ENCODE results near the gene TRPM6. TPM values are rescaled to one million over a fixed set of nuclear protein-coding genes. Genes with fewer than 3 reads are reported as not detected.
A peak's percentile ranks its signal among the peaks of the same experiment; 100 is the strongest.

The TRPM6 gene
- total and polyA plus RNA-seq, 8 donors = under 0.01 to 18.8 (median 2.3) TPM; not detected in 2

DNA sequence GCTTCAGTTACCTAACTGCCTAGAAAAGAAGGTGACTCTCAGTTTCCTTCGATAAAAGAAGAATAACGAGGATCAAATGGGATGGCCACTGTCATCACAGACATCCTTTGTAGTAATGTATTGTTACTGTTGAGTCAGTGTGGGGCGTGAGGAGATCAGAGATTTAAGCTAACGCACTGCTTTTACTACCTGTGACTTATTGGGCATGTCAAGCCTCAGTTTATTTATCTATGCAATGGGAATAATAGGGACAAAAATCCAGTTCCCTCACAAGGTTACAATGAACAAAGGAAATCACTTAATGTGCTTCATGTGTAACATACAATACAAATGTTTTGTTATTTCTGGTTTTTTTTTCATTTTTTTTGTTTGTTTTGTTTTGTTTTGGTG, 255 bp upstream of the TRPM6 start:
- H3K27me3 ChIP-seq = no peaks in the 10 kb centered on the region
- no peaks in the 10 kb centered on the region for H3K36me3 ChIP-seq
- peaks cover 5 to 20% (median 15%) of the 10 kb centered on the region in 4 donors for H3K4me1 ChIP-seq
- WGBS, 5 donors = 65 to 84% (median 72%) methylated on average over 4 of the region's 4 CpGs
- no peak for DNase-seq
- TF ChIP-seq POLR2AphosphoS5 (IDR thresholded peaks at IDR 0.05) = no peak
- TF ChIP-seq EP300 (IDR thresholded peaks at IDR 0.05) = no peak
- no peak for TF ChIP-seq POLR2A (IDR thresholded peaks at IDR 0.05)
- no peak for TF ChIP-seq CTCF (IDR thresholded peaks at IDR 0.05)
- H3K4me3 ChIP-seq = peak overlapping the region in 3 of 4 donors; percentile 63 to 74 (median 71)
- peak overlapping the region in 3 of 5 donors; percentile 80 to 82 (median 80) for H3K27ac ChIP-seq
- intact Hi-C loops (cut with DNase I; ENCODE audit: low total_unique reads) = no loop called here
- H3K9me3 ChIP-seq = no peaks in the 10 kb centered on the region

DNA sequence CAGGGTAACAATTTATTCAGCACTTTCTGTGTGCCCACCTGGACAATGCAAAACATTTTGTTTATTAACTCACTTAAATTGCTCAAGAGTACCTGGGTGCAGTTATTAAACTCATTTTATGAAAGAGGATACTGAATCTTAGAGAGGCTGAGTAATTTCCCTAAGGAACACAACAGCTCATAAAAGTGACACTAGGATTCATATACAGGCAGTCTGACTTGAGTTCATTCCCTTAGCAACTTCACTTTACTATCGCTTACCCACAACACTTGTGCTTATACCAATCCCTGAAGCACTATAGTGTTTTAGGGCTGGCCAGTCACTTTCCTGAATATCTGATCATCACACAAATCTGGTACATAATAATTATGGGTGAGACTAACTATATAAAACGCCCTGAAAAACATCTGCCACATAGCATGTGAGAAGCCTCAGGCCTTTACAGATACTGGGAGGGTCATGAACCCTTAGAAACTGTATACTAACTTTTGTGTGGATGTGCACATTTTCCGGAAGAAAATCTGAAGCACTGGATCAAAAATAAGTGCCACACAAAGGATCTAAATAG, 11.3 kb downstream of the TRPM6 start:
- intact Hi-C loops (cut with DNase I; ENCODE audit: low total_unique reads) = no loop called here
- 70 to 77% (median 72%) methylated on average over 3 of the region's 3 CpGs for WGBS, 5 donors
- no peak for DNase-seq
- TF ChIP-seq POLR2A (IDR thresholded peaks at IDR 0.05) (no peak), POLR2AphosphoS5 (IDR thresholded peaks at IDR 0.05) (no peak)
- Histone ChIP-seq H3K9me3 (peaks cover 0 to 25% (median 17%) of the 10 kb centered on the region in 4 donors), H3K36me3 (no peaks in the 10 kb centered on the region), H3K4me3 (no peak overlapping the region), H3K27me3 (no peaks in the 10 kb centered on the region), H3K27ac (no peak overlapping the region), H3K4me1 (no peaks in the 10 kb centered on the region)

DNA sequence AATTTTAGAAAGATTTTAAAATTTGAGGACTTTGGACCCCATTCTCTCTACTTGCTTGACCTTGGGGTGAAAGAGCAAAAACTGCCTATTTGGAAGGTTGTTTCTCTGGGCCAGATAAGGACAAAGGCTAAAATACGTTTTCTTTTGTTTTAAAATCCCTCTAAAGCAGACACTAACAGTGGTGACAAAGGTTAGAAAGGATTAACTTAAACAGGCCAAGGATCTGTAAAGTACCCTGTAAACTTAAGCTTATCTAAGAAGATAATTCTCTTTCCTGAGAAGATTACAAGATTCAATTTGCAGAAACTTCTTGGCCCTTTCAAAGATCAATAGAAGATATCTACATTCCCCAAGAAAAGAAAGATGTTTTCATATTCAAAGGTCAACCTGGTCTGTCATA, 12.1 kb downstream of the TRPM6 start:
- H3K9me3 ChIP-seq = peaks cover 0 to 25% (median 17%) of the 10 kb centered on the region in 4 donors
- H3K27ac ChIP-seq = no peak overlapping the region
- TF ChIP-seq CTCF (IDR thresholded peaks at IDR 0.05) (no peak), POLR2A (IDR thresholded peaks at IDR 0.05) (no peak), EP300 (IDR thresholded peaks at IDR 0.05) (no peak), POLR2AphosphoS5 (IDR thresholded peaks at IDR 0.05) (no peak)
- no peak overlapping the region for H3K4me3 ChIP-seq
- WGBS, 5 donors = 26 to 50% (median 37%) methylated on average over 1 of the region's 1 CpG
- no peak for DNase-seq
- intact Hi-C loops (cut with DNase I; ENCODE audit: low total_unique reads) = no loop called here
- H3K4me1 ChIP-seq = no peaks in the 10 kb centered on the region
- no peaks in the 10 kb centered on the region for H3K36me3 ChIP-seq
- no peaks in the 10 kb centered on the region for H3K27me3 ChIP-seq

- 71 to 87% (median 82%) methylated on average over 2 of the region's 2 CpGs for WGBS, 5 donors
- H3K27me3 ChIP-seq = no peaks in the 10 kb centered on the region
- no peak overlapping the region for H3K4me3 ChIP-seq
- H3K27ac ChIP-seq = no peak overlapping the region
- H3K9me3 ChIP-seq = peaks cover 0 to 15% (median 7%) of the 10 kb centered on the region in 4 donors
- intact Hi-C loops (cut with DNase I; ENCODE audit: low total_unique reads) = no loop called here
- DNase-seq = no peak
- H3K4me1 ChIP-seq = no peaks in the 10 kb centered on the region
- H3K36me3 ChIP-seq = no peaks in the 10 kb centered on the region
- no peak for TF ChIP-seq POLR2A (IDR thresholded peaks at IDR 0.05)
- no peak for TF ChIP-seq CTCF (IDR thresholded peaks at IDR 0.05)
- TF ChIP-seq EP300 (IDR thresholded peaks at IDR 0.05) = no peak
- no peak for TF ChIP-seq POLR2AphosphoS5 (IDR thresholded peaks at IDR 0.05)
Measured at GRCh38 chr9:74874220-74874619, 13.5 kb downstream of the TRPM6 start.

DNA sequence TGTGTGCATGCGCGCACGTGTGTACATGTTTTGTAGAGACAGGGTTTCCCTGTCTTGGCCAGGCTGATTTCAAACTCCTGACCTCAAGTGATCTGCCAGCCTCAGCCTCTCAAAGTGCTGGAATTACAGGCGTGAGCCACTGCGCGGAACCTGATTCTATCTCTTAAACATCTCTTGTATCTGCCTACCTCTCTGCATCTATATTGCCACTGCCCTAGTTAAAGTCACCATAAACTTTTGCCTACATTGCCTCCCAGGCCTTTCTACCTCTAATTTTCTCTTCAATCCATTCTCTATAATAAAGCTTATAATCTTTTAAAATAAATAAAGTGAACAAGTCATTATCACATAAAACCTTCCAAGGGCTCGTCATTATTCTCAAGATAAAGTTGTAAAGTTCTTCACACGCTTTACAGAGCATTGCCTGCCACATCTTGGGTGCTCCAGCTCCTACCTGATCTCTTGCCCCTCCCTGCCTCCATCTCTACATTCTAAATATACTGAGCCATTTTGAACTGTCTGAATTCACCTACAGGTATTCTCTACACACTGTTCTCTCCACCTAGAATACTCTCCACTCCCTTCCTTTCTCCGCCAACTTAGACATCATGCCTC, 15.0 kb downstream of the TRPM6 start:
- 80 to 88% (median 87%) methylated on average over 9 of the region's 9 CpGs for WGBS, 5 donors
- no peak for DNase-seq
- H3K9me3 ChIP-seq = peaks cover 0 to 3% (median 0%) of the 10 kb centered on the region in 4 donors
- no peaks in the 10 kb centered on the region for H3K27me3 ChIP-seq
- H3K27ac ChIP-seq = no peak overlapping the region
- no peak overlapping the region for H3K4me3 ChIP-seq
- TF ChIP-seq POLR2A (IDR thresholded peaks at IDR 0.05) = no peak
- TF ChIP-seq EP300 (IDR thresholded peaks at IDR 0.05) = no peak
- TF ChIP-seq POLR2AphosphoS5 (IDR thresholded peaks at IDR 0.05) = no peak
- no peak for TF ChIP-seq CTCF (IDR thresholded peaks at IDR 0.05)
- intact Hi-C loops (cut with DNase I; ENCODE audit: low total_unique reads) = no loop called here
- no peaks in the 10 kb centered on the region for H3K4me1 ChIP-seq
- H3K36me3 ChIP-seq = no peaks in the 10 kb centered on the region

Measured in stomach (tissue), 9 donors.